GM12891 (cell line): ENCODE measurements around the gene MAG.

Experiments
- DNase-seq: peaks from one replicate; pipeline ENCODE4 v3.0.0; 2011; ENCODE audit warnings: low spot score; ENCODE audit not compliant: insufficient read length
- FAIRE-seq: peaks from 2 replicates; lab custom pipeline; 2011; peaks lifted over from hg19 to GRCh38; lab: Jason Lieb, UNC
- PAX5 ChIP-seq: IDR thresholded peaks from 2 replicates; pipeline ENCODE4 v1.6.1; 2011; ENCODE audit warnings: low read length, moderate library complexity, mild to moderate bottlenecking; ENCODE audit not compliant: insufficient read depth, severe bottlenecking
- POLR2A ChIP-seq: IDR thresholded peaks from 2 replicates; pipeline ENCODE4 v1.6.1; 2011; ENCODE audit warnings: low read depth, low read length, control low read depth
- POLR2AphosphoS5 ChIP-seq: IDR thresholded peaks from 2 replicates; pipeline ENCODE4 v1.6.1; 2011; ENCODE audit warnings: low read depth, low read length, control low read depth
- POU2F2 ChIP-seq: IDR thresholded peaks from 2 replicates; pipeline ENCODE4 v1.6.1; 2011; ENCODE audit warnings: low read depth, mild to moderate bottlenecking, control low read depth, low read length, moderate library complexity
- SPI1 ChIP-seq: IDR thresholded peaks from 2 replicates; pipeline ENCODE4 v1.6.1; 2011; ENCODE audit warnings: low read depth, low read length, control low read depth
- TAF1 ChIP-seq: IDR thresholded peaks from 2 replicates; pipeline ENCODE4 v1.6.1; 2011; ENCODE audit warnings: low read depth, low read length, control low read depth

The MAG gene

GRCh38 chr19:35317464-35318043 lies 25.6 kb downstream of the MAG start:
- FAIRE-seq (peak; percentile 31), DNase-seq (no peak)
- TF ChIP-seq POU2F2: no peak
- no peak for TF ChIP-seq TAF1
- TF ChIP-seq POLR2A: no peak
- TF ChIP-seq PAX5: no peak
- no peak for TF ChIP-seq POLR2AphosphoS5
- TF ChIP-seq SPI1: no peak

GRCh38 chr19:35318679-35319448 lies 26.9 kb downstream of the MAG start:
- peak; percentile 47 for FAIRE-seq
- DNase-seq: no peak
- TF ChIP-seq SPI1: no peak
- no peak for TF ChIP-seq POLR2AphosphoS5
- no peak for TF ChIP-seq POU2F2
- no peak for TF ChIP-seq TAF1
- no peak for TF ChIP-seq PAX5
- TF ChIP-seq POLR2A: no peak

- FAIRE-seq: peak; percentile 45
These were observed 28.2 kb downstream of the MAG start for GRCh38 chr19:35320065-35320713.

GRCh38 chr19:35321291-35321690 lies 29.3 kb downstream of the MAG start:
- no peak for TF ChIP-seq POU2F2
- no peak for TF ChIP-seq SPI1
- no peak for TF ChIP-seq TAF1
- no peak for TF ChIP-seq POLR2A
- no peak for TF ChIP-seq POLR2AphosphoS5
- TF ChIP-seq PAX5: no peak
- DNase-seq: no peak
- no peak for FAIRE-seq

More at GRCh38 chr19:35320065-35320713, 28.2 kb downstream of the MAG start:
- TF ChIP-seq SPI1: no peak
- no peak for DNase-seq

- no peak for TF ChIP-seq TAF1
- TF ChIP-seq POLR2A: no peak
- no peak for TF ChIP-seq POU2F2
- TF ChIP-seq POLR2AphosphoS5: no peak
- TF ChIP-seq PAX5: no peak
- no peak for TF ChIP-seq SPI1
- DNase-seq (no peak), FAIRE-seq (no peak)
These were observed 30.1 kb downstream of the MAG start for GRCh38 chr19:35322014-35322413.

GRCh38 chr19:35327642-35328041 lies 35.7 kb downstream of the MAG start:
- TF ChIP-seq POU2F2 (no peak), SPI1 (no peak), POLR2A (no peak), PAX5 (no peak), POLR2AphosphoS5 (no peak), TAF1 (no peak)
- DNase-seq: no peak
- peak; percentile 63 for FAIRE-seq

GRCh38 chr19:35328851-35329285 lies 36.9 kb downstream of the MAG start, which contains the start of gene CD22:
TSS of gene CD22 (plus strand) at chr19:35329187. CDS start at chr19:35332041, 2,854 bp downstream.
- peak; percentile 93 for TF ChIP-seq POLR2AphosphoS5
- no peak for TF ChIP-seq POU2F2
- peak; percentile 94 for TF ChIP-seq POLR2A
- peak; percentile 84; the same call in 1 of the 2 replicates for TF ChIP-seq TAF1
- peak; percentile 62 for TF ChIP-seq SPI1
- no peak for TF ChIP-seq PAX5
- DNase-seq: no peak
- FAIRE-seq: peak; percentile 97

- TF ChIP-seq PAX5 (no peak), POLR2AphosphoS5 (no peak), POU2F2 (no peak), POLR2A (no peak), SPI1 (no peak), TAF1 (no peak)
- no peak for FAIRE-seq
- no peak for DNase-seq
These were observed 37.4 kb downstream of the MAG start for GRCh38 chr19:35329323-35329722.

- peak; percentile 99 for FAIRE-seq
- DNase-seq: no peak
- peak; percentile 44; the same call in 1 of the 2 replicates for TF ChIP-seq POLR2AphosphoS5
- TF ChIP-seq TAF1: 0 out of 2 replicates have a peak, but pooled peaks have one; percentile 15
- TF ChIP-seq SPI1: no peak
- 0 out of 2 replicates have a peak, but pooled peaks have one; percentile 33 for TF ChIP-seq POLR2A
- peak; percentile 73 for TF ChIP-seq POU2F2
- TF ChIP-seq PAX5: peak; percentile 66
These were observed 38.5 kb downstream of the MAG start for GRCh38 chr19:35330475-35330874.
